Activated CD4-positive, CD25-positive, alpha-beta regulatory T cell treated with anti-CD3 and anti-CD28 coated beads, Interleukin-2, amount 50 U/mL, for 72 hours (primary cell): ENCODE measurements around the gene NOXA1.
"Not testable (repeated sequence)": the region's sequence is repeated elsewhere in the genome, so short reads cannot be mapped to it uniquely, and the experiment has no call there.

Experiments
- DNase-seq: peaks from one replicate; pipeline ENCODE4 v3.0.0; 2021

NOXA1 gene, protein sequence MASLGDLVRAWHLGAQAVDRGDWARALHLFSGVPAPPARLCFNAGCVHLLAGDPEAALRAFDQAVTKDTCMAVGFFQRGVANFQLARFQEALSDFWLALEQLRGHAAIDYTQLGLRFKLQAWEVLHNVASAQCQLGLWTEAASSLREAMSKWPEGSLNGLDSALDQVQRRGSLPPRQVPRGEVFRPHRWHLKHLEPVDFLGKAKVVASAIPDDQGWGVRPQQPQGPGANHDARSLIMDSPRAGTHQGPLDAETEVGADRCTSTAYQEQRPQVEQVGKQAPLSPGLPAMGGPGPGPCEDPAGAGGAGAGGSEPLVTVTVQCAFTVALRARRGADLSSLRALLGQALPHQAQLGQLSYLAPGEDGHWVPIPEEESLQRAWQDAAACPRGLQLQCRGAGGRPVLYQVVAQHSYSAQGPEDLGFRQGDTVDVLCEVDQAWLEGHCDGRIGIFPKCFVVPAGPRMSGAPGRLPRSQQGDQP

DNA sequence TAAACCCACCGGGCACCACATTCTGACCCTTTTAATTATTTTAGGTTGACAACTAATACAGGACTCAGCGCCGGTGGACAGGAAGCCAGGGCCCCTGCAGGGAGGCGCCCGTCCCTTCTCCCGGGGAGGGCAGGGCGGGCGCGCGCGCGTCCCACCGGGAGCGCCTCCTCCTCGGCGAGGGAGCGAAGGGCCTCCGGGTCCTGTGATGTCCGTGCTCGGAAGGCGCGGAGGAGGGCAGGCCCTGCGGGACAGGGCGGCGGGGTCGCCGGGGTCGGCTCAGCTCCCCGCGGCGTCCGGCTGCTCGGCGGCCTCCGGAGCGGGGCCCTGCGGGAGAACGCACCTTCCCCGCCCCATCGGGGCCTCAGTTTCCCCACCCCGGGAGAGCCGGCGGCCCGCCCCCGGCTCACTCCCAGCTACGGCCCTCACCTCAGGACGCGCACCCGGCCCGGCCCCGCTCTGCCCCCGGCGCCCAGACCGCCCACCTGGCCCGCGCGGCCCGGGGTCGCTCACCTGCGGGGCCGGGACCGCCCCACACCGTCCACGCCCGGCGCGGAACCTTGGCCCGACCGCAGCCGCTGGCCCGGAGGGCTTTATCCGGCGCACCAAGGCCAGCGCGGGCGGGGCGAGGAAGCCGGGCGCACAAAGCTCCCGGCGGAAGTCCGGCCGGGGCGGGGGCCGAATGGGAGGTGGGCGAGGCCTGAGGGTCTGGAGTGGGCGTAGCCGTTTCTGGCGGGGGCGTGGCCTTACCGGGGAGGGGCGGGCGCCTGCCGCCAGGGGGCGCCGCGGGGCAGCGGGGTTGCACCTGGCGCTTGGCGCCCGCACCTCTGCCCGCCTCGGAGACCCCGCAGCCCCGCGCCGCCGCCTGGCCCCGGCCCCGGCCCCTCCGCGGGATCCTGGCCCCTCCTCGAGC is at the start of gene NOXA1, which contains the start of gene EXD3:
TSS of gene NOXA1 (plus strand) at position 790 of the 910 bp plus-strand sequence. CDS start 137 bp downstream, outside the sequence.
TSS of gene EXD3 (minus strand) at position 559 of the 910 bp plus-strand sequence. CDS start 27,805 bp downstream, outside the sequence.
- peak; percentile 92 for DNase-seq

DNA sequence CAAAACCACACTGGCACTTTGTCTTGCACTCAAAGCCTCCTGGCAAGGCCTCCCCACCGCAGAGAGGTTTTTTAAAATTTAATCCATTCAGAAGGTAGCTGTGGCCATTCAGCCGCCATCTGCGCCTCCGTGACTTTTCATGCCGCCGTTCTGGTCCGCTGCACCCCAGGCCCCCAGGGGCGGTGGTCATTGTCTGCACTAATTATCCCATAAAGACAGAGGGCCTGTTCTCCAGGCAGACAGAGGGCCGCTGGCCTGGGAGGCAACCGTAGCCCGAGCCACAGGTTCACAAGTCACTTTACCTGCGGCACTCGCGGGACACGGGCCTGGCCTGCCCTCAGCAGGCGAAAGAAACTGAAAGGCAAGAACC is 49.6 kb upstream of the NOXA1 start:
- DNase-seq: no peak

DNA sequence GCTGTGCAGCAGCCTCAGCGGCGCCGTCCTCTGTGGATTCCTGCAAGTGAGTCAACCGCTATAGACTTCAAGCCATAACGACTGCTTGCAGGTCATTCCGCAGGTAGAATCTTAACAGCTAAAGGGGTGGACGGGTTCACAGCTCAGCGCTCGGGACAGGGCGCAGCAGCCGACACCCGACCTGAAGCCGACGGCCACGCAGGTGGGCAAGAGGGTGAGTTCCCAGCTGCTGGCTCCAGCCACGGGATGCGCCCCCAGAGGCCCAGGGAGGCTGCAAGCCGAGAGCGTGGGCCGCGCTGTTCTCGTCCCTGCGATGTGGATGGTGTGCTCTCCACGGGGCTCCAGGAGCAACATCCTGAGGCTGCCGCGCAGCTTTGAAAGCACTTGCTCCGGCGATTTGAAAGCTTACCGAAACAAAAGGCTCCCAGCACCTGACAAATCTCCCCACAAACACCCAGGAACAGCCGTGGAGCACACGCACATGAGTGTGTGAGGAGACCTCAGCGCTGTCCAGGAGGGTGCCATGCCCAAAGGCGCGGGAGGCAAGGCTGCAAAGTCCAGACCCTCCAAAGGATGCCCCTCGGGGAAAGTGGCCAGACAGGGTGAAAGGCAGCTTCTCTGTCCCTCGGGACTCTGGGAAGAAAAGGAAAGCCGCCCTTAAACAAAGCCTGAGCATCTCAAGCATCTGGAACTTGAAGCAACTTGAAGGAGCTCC is 48.9 kb upstream of the NOXA1 start:
- DNase-seq: no peak

DNA sequence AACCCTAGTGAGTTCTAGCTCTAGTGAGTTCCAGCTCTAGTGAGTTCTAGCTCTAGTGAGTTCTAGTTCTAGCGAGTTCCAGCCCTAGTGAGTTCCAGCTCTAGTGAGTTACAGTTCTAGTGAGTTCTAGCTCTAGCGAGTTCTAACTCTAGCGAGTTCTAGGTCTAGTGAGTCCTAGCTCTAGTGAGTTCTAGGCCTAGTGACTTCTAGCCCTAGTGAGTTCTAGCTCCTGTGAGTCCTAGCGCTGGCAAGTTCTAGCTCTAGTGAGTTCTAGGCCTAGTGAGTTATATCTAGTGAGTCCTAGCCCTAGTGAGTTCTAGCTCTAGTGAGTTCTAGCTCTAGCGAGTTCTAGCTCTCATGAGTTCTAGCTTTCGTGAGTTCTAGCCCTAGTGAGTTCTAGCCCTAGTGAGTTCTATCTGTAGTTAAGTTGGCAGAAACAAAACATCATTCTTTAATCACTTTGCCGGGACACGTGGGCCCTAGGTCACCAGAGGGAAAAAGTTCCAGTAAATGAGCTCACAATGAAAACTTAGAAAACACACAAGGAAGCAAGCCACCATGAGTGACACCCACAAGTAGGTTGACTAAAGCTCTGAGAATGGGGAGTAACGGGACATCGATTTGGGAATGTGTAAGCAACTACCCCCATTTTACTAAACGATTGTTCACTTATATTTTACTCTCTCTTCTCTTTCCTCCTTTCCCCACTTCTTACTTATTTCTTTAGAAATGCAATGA is 47.7 kb upstream of the NOXA1 start:
- no peak for DNase-seq

DNA sequence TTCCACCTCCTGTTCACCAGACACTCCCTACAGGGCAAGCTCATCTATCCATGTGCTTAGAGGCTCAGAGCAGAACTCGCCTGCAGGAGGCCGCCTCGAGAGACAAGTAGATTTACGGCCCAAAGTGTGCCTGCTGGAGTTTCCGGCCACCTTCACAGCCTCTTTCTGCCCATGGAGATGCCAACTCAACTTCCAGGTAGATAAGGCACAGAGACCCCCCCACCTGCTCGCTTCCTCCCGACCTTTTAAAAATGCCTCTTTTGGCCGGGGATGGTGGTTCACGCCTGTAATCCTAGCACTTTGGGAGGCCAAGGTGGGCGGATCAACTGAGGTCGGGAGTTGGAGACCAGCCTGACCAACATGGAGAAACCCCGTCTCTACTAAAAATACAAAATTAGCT is 46.8 kb upstream of the NOXA1 start:
- no peak for DNase-seq

DNA sequence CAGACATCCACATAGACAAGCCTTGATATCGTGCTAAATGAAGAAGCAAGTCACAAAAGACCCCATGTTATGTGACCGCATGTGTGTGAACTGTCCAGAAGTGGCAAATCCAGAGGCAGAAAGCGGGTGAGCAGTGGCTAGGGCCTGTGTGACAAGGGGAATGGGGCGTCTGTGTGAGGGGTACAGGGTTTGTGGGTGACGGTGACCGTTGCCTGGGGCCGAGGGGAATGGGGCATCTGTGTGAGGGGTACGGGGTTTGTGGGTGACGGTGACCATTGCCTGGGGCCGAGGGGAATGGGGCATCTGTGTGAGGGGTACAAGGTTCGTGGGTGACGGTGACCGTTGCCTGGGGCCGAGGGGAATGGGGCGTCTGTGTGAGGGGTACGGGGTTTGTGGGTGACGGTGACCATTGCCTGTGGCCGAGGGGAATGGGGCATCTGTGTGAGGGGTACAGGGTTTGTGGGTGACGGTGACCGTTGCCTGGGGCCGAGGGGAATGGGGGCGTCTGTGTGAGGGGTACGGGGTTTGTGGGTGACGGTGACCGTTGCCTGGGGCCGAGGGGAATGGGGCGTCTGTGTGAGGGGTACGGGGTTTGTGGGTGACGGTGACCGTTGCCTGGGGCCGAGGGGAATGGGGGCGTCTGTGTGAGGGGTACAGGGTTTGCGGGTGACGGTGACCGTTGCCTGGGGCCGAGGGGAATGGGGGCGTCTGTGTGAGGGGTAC is 44.3 kb upstream of the NOXA1 start:
- DNase-seq: not testable (repeated sequence)

DNA sequence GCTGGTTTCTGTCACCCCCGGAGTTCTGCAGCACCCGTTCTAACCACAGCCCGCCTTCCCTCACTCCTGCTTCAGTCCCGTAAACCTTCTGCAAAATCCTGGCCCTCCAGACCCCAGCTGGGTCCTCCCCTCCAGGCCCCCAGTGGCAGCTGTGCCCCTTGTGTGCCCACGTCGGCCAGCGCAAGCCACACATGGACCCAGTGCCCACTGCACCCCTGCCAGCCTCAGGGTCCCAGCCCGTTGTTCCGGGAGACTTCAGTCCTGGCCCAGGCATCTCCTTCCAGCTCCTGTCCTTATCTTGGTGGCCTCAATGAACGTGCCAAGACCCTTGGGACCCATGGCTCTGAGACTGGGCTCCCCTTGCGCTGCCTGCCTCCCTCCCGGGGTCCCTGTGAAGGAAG is 43.4 kb upstream of the NOXA1 start:
- DNase-seq: no peak

DNA sequence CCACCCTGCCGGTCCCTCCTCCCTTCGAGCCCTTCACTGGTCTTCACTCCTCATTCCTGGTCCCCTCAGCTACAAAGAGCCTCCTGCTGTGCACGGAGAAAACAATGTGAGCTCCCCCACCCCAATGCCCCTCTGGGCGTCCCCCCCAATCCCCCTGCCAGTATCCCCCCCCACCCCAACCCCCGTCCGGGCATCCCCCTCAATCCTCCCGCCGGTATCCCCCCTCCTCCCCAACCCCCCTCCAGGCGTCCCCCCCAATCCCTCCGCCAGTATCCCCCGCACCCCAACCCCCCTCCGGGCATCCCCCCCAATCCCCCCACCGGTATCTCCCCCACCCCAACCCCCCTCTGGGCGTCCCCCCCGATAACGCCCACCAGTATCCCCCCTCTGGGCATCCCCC is 43.0 kb upstream of the NOXA1 start:
- DNase-seq: no peak

DNA sequence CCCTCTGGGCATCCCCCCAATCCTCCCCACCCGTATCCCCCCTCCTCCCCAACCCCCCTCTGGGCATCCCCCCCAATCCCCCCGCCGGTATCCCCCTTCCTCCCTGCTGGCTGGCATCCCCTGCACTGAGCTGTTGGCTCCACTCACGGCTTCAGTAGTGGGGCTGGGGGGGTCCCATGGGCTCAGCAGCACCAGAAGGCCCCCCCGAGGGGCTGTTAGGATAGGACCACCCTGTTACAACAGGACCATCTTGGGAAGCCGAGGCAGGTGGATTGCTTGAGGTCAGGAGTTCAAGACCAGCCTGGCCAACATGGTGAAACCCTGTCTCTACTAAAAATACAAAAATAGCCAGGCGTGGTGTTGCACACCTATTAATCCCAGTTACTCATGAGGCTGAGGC is 42.6 kb upstream of the NOXA1 start:
- DNase-seq: no peak

DNA sequence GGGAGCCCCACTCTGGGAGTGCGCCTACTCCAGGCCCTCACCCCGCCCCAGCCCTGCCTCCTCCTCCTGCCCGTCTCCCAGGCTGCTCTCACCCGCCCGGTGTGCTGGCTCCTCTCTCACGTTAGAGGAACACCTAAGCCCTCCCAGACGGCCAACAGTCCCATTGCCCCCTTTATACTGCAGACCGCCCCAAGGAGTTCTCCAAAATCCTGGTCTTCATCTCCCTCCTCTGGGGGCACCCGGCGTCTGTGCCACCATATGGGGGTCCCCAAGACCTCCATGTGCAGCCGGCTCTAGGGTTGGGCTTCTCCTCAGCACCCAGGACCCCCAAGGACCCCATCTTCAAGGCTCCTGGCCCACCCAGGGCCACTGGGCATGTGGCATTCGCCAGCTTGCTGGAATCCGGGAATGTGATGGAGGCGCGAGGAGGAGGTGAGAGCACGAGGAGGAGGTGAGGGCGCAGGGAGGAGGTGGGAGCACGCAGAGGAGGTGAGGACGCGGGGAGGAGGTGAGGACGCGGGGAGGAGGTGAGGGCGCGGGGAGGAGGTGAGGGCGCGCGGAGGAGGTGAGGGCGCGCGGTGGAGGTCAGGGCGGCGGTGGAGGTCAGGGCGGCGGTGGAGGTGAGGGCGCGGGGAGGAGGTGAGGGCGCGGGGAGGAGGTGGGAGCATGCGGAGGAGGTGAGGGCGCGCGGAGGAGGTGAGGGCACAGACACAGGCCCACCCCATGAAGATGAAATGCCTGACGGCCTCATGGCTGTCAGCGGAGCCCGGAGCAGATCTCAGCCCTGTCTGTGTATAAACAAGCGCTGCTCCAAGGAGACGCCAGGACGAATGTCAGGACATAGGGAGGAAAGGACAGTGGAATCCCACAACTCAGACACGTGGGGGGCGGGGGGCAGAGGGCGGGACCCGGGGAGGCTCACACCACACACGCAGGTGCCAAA is 41.4 kb upstream of the NOXA1 start:
- DNase-seq: no peak

DNA sequence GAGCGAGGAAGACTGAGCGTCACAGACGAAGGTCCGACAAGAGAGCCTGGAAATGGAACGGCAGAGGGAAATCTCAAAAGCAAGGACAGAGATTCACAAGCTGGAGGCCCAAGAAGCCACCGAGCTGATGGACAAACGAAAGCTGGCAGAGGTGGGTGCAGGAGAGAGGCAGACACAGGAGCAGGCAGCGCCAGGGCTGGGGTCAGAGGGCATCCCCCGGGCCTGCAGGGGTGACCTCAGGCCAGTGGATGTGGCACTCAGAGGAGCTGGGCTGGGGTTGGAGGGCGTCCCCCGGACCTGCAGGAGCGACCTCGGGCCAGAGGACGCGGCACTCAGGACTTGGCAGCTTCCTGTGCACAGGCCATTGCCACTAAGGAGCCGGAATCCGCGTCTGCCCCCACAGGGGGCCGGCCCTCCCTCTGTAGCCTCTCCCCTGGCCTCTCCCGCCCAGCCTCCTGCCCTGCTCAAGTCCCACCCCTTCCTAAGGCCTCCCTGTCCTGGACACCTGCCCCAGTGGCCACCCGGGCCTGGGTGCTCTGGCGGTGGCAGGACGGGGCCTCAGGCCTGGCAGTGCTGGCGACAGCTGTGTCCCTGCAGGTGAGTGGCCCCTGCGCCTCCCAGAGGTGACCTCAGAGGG is 40.6 kb upstream of the NOXA1 start:
- no peak for DNase-seq

DNA sequence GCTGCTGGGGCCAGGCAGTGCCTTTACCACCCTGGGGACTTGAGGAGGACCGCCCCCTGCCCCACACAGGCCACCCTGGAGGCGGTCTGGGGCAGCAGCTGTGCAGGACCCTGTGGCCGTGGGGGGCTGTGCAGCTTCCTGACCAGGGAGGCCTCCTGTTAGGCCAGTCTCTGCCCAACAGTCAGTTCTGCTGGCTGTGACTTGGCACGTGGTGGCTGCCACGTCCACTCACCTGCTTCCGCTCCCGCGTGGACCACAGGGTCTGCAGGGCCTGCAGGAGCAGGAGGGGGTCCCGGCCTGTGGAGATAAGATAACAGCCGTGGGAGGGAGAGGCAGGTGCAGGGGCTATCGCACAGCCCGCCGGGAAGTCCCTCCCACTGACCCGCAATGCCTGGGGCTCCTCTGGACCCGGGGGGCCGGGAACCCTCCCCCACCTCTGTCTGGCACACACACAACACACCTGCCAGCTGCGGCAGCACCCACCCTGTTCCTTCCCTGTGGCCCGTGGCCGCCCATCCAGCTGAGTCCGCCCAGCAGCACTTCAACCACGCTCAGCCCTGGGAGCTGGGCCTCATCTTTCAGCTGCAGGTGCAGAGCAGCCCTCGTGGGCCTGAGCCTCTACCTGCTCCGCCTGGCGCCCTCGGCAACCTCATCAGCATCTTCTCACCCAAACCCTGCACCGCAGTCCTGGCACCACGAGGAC is 40.0 kb upstream of the NOXA1 start:
- no peak for DNase-seq

DNA sequence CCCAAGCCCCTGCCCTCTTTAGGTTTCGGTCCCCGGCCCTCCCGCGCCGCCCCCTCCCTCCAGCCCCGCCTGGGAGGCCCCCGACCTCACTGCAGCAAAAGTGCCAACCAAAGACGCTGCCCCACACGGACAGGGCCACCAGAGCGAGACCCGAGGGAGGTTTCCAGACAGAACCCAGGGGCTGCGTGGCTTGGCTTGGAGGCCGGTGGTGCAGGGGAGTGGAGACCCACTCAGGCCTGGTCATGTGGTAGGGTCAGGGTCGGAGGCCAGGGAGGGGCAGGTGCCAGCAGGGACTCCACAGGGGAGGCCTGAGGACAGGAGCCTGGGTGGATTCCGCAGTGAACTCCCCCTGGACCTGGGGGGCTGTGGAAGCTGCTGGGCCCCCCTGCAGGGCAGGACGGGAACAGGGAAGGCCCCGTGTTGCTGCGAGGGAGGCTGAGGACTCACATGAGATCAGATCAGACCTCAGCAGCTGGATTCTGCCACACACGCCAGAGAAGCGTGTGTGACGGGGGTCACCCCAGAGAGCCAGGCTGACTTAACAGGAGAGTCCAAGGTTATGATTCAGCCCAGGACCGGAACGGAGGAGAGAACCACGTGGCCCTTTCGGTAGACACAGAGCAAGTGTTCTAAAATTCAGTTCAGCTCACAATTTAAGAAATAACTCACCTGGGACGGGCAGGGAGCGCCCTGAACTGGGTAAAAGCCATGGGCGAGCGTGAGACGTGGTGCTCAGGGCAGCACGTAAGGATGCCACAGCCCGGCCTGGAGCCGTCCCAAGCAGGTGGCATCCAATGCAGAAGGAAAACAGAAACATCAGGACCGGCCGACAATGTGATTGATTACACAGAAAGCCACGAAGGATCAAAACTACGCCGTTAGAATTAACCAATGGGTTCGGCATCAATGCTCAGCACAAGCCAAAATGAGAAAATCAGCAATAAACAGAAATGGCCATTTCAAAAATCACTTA is 39.1 kb upstream of the NOXA1 start:
- DNase-seq: no peak

DNA sequence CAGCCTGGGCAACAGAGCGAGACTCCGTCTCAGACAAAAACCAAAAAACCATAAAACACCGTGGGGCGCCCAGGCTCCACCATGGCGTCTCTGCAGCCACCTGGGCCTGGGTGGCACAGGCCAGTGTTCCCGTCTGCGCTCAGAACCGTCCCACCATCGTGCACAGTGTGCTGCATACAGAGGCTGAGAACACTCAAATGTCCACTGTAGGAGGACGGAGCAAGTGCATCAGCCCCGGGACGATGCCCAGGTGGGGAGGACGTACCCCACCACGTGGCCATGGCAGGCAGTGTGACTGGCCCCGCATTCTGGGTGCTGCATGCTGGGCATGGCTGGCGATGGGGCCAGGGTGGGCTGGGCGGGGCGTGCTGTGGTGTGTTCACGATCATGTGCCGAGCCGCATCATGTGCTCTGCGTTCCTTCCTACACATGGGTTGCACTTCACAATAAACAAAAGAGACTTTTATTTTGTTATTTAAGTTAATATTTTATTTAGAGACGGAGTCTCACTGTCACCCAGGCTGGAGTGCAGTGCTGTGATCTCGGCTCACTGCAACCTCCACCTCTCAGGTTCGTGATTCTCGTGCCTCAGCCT is 38.0 kb upstream of the NOXA1 start:
- no peak for DNase-seq

DNA sequence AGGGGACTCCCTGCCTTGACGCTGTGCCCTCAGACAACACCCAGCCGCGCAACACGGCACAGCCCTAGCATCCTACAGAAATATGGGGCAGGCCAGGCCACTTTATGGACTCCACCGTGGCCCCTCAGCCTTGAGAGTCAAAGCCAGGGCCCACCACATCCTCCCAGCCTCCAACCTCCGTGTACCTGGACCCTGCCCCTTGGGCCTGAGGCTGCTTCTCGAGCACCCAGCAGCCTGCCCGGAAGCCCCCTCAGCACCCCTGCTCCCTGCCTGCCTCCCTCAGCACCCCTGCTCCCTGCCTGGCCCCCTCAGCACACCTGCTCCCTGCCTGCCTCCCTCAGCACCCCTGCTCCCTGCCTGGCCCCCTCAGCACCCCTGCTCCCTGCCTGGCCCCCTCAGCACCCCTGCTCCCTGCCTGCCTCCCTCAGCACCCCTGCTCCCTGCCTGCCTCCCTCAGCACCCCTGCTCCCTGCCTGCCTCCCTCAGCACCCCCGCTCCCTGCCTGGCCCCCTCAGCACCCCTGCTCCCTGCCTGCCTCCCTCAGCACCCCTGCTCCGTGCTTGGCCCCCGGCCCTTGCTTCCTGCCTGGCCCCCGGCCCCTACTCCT is 36.6 kb upstream of the NOXA1 start:
- DNase-seq: not testable (repeated sequence)

DNA sequence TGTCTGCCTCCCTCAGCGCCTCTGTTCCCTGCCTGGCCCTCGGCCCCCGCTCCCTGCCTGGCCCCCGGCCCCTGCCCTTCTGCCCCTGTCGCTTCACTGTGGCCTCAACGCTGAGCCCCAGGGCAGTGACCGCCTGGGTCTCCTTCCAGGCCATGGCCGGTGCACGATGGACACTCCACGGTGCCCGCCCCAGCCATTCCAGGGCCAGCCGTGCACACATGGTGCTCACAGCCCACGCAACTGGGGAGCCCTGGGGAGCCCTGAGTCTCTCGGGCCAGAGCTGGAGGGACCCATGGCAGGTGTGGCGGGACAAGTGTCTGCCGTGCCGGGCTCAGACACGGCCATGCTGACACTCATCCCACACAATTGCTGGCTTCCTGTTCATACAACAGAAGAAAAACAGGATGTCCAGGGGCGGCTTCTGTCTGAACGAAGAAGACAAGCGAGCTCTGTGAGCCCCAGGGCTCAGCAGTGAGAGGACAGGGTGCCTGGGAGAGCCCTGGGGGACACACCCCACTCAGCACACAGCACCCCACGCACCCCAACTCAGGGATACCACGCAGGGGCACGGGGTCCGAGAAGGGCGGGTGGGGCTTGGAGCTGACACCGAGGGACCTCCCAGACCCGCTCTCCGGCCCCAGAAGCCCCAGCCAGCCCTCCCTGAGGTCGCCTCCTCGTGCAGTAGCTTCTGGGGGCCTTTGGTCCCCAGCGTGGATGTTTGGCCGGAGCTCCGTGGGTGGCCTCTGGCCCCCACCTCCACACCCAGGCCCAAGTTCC is 35.9 kb upstream of the NOXA1 start:
- DNase-seq: peak; percentile 61
